ENCODE measurements around the gene SDHAF1. TPM values are rescaled to one million over a fixed set of nuclear protein-coding genes. Genes with fewer than 3 reads are reported as not detected.
"Not testable (repeated sequence)": the region's sequence is repeated elsewhere in the genome, so short reads cannot be mapped to it uniquely, and the experiment has no call there.

SDHAF1 gene
- total RNA-seq, 4 donors from 2014 or later = 17.6 to 40.1 (median 29.6) TPM

DNA sequence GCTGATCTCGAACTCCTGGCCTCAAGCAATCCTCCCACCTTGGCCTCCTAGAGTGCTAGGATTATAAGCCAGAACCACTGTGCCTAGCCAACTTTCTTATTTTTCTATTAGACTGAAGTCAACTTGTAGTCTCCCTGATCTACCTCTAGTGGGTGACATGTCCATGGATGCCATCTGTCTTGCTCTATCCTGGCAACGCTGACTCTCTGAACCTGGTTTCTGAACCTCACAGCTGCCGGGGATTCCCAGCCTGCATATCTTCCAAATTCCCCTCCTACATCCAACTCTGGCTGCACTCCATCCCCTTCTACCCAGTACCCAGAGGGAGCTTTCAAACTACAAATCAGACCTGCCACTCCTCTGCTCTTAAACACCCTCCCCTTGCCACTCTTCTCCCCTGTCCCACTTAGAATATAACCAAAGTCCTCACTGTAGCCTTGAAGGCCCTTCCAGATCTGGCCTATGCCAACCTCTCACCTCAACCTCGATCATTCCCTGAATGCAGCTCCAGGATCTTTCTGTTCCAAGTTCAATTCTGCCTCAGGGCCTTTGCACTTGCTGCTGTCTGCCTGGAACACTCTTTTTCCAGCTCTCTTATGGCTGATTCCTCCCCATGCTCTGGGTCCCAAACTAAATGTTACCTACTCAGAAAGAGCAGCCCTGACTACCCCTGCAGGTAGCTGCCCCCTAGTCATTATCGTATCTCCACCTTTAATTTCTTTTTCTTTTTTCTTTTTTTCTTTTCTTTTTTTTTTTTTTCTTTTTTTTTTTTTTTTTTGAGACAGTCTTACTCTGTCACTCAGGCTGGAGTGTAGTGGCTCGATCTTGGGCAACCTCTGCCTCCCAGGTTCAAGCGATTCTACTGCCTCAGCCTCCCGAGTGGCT, 35.5 kb downstream of the SDHAF1 start:
- H3K9me3 ChIP-seq = no peaks in the 10 kb centered on the region
- H3K36me3 ChIP-seq = peaks cover 0 to 41% (median 4%) of the 10 kb centered on the region in 3 donors
- no peak overlapping the region for H3K4me3 ChIP-seq
- no peak overlapping the region for H3K27ac ChIP-seq
- peaks cover 0 to 17% (median 12%) of the 10 kb centered on the region in 3 donors for H3K4me1 ChIP-seq
- WGBS, 2 donors = 71 to 81% methylated on average over 8 of the region's 8 CpGs
- no peaks in the 10 kb centered on the region for H3K27me3 ChIP-seq
- no peak for TF ChIP-seq POLR2A (IDR thresholded peaks at IDR 0.05)
- TF ChIP-seq, protein P1, sequence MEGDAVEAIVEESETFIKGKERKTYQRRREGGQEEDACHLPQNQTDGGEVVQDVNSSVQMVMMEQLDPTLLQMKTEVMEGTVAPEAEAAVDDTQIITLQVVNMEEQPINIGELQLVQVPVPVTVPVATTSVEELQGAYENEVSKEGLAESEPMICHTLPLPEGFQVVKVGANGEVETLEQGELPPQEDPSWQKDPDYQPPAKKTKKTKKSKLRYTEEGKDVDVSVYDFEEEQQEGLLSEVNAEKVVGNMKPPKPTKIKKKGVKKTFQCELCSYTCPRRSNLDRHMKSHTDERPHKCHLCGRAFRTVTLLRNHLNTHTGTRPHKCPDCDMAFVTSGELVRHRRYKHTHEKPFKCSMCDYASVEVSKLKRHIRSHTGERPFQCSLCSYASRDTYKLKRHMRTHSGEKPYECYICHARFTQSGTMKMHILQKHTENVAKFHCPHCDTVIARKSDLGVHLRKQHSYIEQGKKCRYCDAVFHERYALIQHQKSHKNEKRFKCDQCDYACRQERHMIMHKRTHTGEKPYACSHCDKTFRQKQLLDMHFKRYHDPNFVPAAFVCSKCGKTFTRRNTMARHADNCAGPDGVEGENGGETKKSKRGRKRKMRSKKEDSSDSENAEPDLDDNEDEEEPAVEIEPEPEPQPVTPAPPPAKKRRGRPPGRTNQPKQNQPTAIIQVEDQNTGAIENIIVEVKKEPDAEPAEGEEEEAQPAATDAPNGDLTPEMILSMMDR (IDR thresholded peaks at IDR 0.05) = peak in 2 of 6 experiments; percentile 7 to 27
- DNase-seq = no peak
- intact Hi-C loops (cut with DNase I) = no loop called here

DNA sequence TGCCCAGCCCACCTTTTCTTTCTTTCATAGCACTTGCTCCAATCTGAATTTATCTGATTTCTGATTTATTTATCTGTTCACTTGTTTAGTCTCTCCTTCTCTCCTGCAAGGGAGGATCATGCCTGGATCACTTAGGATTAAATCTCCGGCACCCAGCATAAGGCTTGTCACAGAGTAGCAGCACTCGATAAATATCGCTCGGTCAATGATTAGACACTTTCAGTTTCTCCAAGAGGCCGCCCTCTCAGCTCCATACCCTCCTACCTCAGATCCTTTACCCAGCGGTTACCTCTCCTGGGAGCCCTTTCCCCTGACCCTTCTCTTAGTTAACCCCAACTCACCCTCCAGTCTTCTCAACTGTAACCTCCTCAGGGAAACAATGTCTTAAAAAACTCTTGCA, 36.3 kb downstream of the SDHAF1 start:
- H3K9me3 ChIP-seq = no peaks in the 10 kb centered on the region
- H3K27ac ChIP-seq = no peak overlapping the region
- DNase-seq = no peak
- TF ChIP-seq, protein P1 (IDR thresholded peaks at IDR 0.05) = no peak
- no peak for TF ChIP-seq POLR2A (IDR thresholded peaks at IDR 0.05)
- H3K27me3 ChIP-seq = no peaks in the 10 kb centered on the region
- peaks cover 0 to 17% (median 12%) of the 10 kb centered on the region in 3 donors for H3K4me1 ChIP-seq
- WGBS, 2 donors = 83 to 88% methylated on average over 6 of the region's 6 CpGs
- H3K36me3 ChIP-seq = peaks cover 0 to 39% (median 4%) of the 10 kb centered on the region in 3 donors
- intact Hi-C loops (cut with DNase I) = no loop called here
- H3K4me3 ChIP-seq = no peak overlapping the region

DNA sequence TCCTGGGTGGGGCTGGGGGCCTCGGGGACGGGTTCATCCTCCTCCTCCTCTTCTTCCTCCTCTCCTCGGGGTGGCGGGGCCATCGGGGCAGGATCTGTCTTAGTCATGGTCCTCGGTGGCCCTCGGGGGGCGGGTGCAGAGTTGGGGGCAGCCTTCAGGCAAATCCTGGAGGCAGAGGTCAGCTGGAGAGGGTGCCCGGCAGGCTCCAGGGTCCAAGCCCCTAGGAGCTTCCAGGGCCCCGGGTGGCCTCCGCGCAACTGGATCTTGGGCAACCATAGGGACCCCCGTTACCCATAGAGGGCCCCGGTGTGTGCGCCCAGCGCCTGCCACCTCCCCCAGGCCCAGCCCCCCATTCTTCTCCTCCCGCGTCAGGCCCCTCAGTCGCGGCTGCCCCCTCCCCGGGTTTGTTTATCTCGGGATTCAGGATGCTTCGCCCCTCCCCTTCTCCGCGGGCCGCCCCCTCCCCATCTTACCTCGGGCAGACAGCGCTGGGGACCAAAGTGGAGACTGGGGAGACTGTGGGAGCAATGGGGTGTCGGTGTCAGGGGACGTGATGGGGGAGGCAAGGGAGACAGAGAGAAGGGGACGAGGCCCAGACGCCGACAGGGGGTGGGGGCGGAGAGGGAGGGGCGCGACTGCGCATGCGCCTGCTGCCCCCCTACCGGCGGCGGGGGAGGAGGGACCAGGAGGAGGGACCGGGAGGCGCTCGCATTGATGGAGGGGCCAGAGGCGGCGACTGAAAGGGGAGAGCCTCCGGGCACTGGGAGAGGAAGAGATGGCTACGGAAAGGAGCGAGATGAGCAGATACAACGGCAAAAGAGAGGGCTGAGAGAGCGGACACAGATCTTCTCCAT, 37.5 kb downstream of the SDHAF1 start, which contains the start of gene CLIP3:
TSS of gene CLIP3 (minus strand) at position 623 of the 854 bp plus-strand sequence. CDS start at position 107, 516 bp downstream.
- Histone ChIP-seq H3K9me3 (no peaks in the 10 kb centered on the region), H3K4me1 (peaks cover 0 to 17% (median 12%) of the 10 kb centered on the region in 3 donors), H3K4me3 (peak within 1 kb of the TSS; percentile 28 to 70 (median 56)), H3K27ac (peak within 1 kb of the TSS; percentile 45 to 84 (median 78)), H3K36me3 (peaks cover 0 to 29% (median 0%) of the 10 kb centered on the region in 3 donors), H3K27me3 (no peaks in the 10 kb centered on the region)
- TF ChIP-seq, protein P1 (IDR thresholded peaks at IDR 0.05) = peak in 1 of 6 experiments; percentile 7
- no peak for TF ChIP-seq POLR2A (IDR thresholded peaks at IDR 0.05)
- intact Hi-C loops (cut with DNase I) = no loop called here
- 11% methylated on average over 8 to 22 of the region's 51 CpGs for WGBS, 2 donors
- no peak for DNase-seq

DNA sequence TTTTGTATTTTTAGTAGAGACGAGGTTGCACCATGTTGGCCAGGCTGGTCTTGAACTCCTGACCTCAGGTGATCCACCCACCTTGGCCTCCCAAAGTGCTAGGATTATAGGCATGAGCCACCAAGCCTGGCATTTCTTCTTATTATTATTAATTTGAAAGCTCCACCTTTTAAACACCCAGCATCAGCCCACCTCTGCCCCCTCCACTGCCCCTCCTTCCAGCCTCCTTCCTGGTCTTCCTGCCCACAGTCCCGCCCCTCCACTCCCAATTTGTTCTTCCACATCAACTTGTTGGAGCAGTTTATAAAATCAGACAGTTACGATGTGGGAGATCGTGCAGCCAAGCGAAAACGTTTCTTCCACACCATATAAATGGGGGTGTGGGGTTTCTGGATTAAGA, 45.5 kb downstream of the SDHAF1 start:
- no peak for DNase-seq
- no peak overlapping the region for H3K4me3 ChIP-seq
- H3K27me3 ChIP-seq = no peaks in the 10 kb centered on the region
- peak overlapping the region in 1 of 4 donors; percentile 61 for H3K27ac ChIP-seq
- no peaks in the 10 kb centered on the region for H3K9me3 ChIP-seq
- 80 to 84% methylated on average over 6 of the region's 6 CpGs for WGBS, 2 donors
- H3K36me3 ChIP-seq = peaks cover 0 to 31% (median 0%) of the 10 kb centered on the region in 3 donors
- peaks cover 0 to 28% (median 0%) of the 10 kb centered on the region in 3 donors for H3K4me1 ChIP-seq
- TF ChIP-seq, protein P1 (IDR thresholded peaks at IDR 0.05) = no peak
- TF ChIP-seq POLR2A (IDR thresholded peaks at IDR 0.05) = no peak
- intact Hi-C loops (cut with DNase I) = no loop called here

DNA sequence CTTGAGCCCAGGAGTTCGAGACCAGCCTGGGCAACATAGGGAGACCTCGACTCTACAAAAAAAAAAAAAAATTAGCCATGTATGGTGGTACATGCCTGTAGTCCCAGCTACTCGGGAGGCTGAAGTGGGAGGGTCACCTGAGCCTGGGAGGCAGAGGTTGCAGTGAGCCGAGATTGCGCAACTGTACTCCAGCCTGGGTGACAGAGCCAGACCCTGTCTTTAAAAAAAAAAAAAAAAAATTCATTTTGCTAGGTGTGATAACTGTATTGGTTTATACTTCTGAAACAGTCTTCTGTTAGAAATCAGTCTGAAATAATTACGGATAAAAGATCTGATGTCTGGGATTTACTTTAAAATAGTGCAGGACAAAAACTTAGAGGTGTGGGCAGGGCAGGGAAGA, 46.1 kb downstream of the SDHAF1 start:
- H3K27ac ChIP-seq = peak overlapping the region in 3 of 4 donors; percentile 33 to 65 (median 61)

More for the DNA sequence above, 46.1 kb downstream of the SDHAF1 start:
- DNase-seq; H3K9me3 ChIP-seq; H3K27me3 ChIP-seq; intact Hi-C loops (cut with DNase I); H3K4me3 ChIP-seq: not testable (repeated sequence)
- WGBS, 2 donors = 81 to 88% methylated on average over 6 of the region's 6 CpGs
- Histone ChIP-seq H3K36me3 (peaks cover 0 to 26% (median 0%) of the 10 kb centered on the region in 3 donors), H3K4me1 (peaks cover 0 to 28% (median 0%) of the 10 kb centered on the region in 3 donors)
